HEK293T (cell line): ENCODE data around the gene BICD1.

Experiments
- CTCF ChIA-PET: fragments of 350-600 bp; formaldehyde crosslinking; extraction: SDS; loops from one replicate; lab custom pipeline; 2021; ENCODE audit warnings: antibody characterized with exemption, inconsistent platforms; lab: Yijun Ruan, JAX
- POLR2A ChIA-PET: fragments of 350-600 bp; formaldehyde crosslinking; extraction: SDS; loops from one replicate; lab custom pipeline; 2020; ENCODE audit warnings: antibody characterized with exemption, inconsistent platforms; lab: Yijun Ruan, JAX
- DNase-seq: peaks from one replicate; pipeline ENCODE4 v3.0.0; 2012; ENCODE audit warnings: mixed read lengths; ENCODE audit errors: extremely low spot score
- ARNT ChIP-seq: fragments of 450-650 bp; IDR thresholded peaks from 2 replicates; pipeline ENCODE4 v1.6.1; 2017; ENCODE audit warnings: mild to moderate bottlenecking
- BHLHE40 ChIP-seq: fragments of 450-650 bp; IDR thresholded peaks from 2 replicates; pipeline ENCODE4 v1.6.1; 2016; ENCODE audit warnings: mild to moderate bottlenecking, moderate library complexity, borderline replicate concordance
- CTBP1 ChIP-seq: fragments of 450-650 bp; IDR thresholded peaks from 2 replicates; pipeline ENCODE4 v1.6.1; 2016; ENCODE audit warnings: borderline replicate concordance
- ELF4 ChIP-seq: fragments of 450-650 bp; IDR thresholded peaks from 2 replicates; pipeline ENCODE4 v1.6.1; 2017; ENCODE audit warnings: antibody characterized with exemption
- FOXA1 ChIP-seq: fragments of 450-650 bp; IDR thresholded peaks from 2 replicates; pipeline ENCODE4 v1.6.1; 2016; ENCODE audit warnings: mild to moderate bottlenecking
- FOXK2 ChIP-seq: fragments of 450-650 bp; IDR thresholded peaks from 2 replicates; pipeline ENCODE4 v1.6.1; 2016; ENCODE audit warnings: mild to moderate bottlenecking
- FOXM1 ChIP-seq: fragments of 450-650 bp; IDR thresholded peaks from 2 replicates; pipeline ENCODE4 v1.6.1; 2017; ENCODE audit warnings: mild to moderate bottlenecking, borderline replicate concordance
- HDGF ChIP-seq: fragments of 450-650 bp; IDR thresholded peaks from 2 replicates; pipeline ENCODE4 v1.6.1; 2017; ENCODE audit warnings: antibody characterized with exemption, borderline replicate concordance
- L3MBTL2 ChIP-seq: fragments of 450-650 bp; conservative IDR thresholded peaks from 2 replicates; pipeline ENCODE4 v1.6.1; 2016; ENCODE audit warnings: mild to moderate bottlenecking
- LEF1 ChIP-seq: fragments of 450-650 bp; IDR thresholded peaks from 2 replicates; pipeline ENCODE4 v1.6.1; 2017; ENCODE audit warnings: mild to moderate bottlenecking, borderline replicate concordance
- NFRKB ChIP-seq: fragments of 450-650 bp; IDR thresholded peaks from 2 replicates; pipeline ENCODE4 v1.6.1; 2016; ENCODE audit warnings: mild to moderate bottlenecking, moderate library complexity
- SP1 ChIP-seq: fragments of 450-650 bp; IDR thresholded peaks from 2 replicates; pipeline ENCODE4 v1.6.1; 2017
- SUZ12 ChIP-seq: fragments of 450-650 bp; IDR thresholded peaks from 2 replicates; pipeline ENCODE4 v1.6.1; 2016; ENCODE audit warnings: mild to moderate bottlenecking
- TARDBP ChIP-seq: fragments of 450-650 bp; IDR thresholded peaks from 2 replicates; pipeline ENCODE4 v1.6.1; 2016
- ZNF384 ChIP-seq: fragments of 450-650 bp; IDR thresholded peaks from 2 replicates; pipeline ENCODE4 v1.6.1; 2016
- TF ChIP-seq, protein P1 (sequence below): fragments of 450-650 bp; IDR thresholded peaks from 2 replicates; pipeline ENCODE4 v1.6.1; 2016

BICD1 gene

DNA sequence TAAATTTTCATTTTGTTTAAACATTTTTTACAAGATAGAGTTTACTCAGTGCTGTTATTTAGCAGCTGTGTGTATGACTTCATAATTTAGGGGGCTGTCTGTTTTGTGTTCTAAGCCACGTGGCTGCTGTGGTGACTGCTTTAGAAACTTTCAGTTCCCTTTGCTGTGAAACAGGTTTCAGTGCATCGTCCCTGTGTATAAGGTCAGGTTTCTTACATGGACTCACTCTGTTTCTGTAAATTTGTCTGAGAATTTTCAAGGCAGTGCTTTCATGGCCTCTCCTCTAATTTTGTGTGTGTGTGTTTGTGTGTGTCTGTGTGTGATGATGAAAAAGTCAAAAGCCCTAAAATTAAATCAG lies 32.4 kb downstream of the BICD1 start:
- POLR2A ChIA-PET: no interaction called here
- TF ChIP-seq HDGF (no peak), BHLHE40 (no peak), SUZ12 (no peak), LEF1 (no peak), FOXA1 (no peak), TARDBP (no peak), NFRKB (no peak), L3MBTL2 (no peak), FOXM1 (no peak), ELF4 (no peak), ZNF384 (no peak), ARNT (no peak), FOXK2 (no peak), CTBP1 (no peak), SP1 (no peak)
- TF ChIP-seq, protein P1, sequence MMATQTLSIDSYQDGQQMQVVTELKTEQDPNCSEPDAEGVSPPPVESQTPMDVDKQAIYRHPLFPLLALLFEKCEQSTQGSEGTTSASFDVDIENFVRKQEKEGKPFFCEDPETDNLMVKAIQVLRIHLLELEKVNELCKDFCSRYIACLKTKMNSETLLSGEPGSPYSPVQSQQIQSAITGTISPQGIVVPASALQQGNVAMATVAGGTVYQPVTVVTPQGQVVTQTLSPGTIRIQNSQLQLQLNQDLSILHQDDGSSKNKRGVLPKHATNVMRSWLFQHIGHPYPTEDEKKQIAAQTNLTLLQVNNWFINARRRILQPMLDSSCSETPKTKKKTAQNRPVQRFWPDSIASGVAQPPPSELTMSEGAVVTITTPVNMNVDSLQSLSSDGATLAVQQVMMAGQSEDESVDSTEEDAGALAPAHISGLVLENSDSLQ: no peak
- DNase-seq: no peak
- CTCF ChIA-PET: no interaction called here

DNA sequence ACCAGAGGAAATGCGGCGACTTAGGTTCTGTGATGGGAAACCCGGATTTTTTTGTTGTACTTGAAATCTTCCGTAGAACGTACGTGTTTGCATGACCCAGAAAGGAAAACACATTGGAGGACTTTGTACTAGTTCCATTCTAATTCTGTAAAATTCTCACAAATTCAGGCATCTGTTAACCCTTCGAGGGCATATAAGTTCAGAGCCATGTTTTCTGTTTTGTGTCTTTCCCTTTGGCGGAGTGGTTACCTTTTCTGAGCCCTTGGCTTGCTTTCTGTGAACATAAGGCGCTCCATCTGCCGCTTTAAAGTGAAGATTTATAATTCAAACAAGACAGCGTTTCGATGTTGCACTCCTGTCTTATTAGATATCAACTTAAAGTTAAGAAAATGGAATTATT lies 34.2 kb downstream of the BICD1 start:
- POLR2A ChIA-PET: no interaction called here
- CTCF ChIA-PET: interaction anchor here (0.6 to 0.7 kb wide), 2 partner anchors 13 to 56 kb away, joined by 3 to 5 read pairs; no protein-coding TSS in a partner anchor
- DNase-seq: no peak
- TF ChIP-seq TARDBP: no peak
- TF ChIP-seq, protein P1: no peak
- no peak for TF ChIP-seq BHLHE40
- TF ChIP-seq FOXM1: no peak
- TF ChIP-seq ZNF384: no peak
- no peak for TF ChIP-seq FOXA1
- TF ChIP-seq NFRKB: no peak
- no peak for TF ChIP-seq SUZ12
- TF ChIP-seq CTBP1: no peak

DNA sequence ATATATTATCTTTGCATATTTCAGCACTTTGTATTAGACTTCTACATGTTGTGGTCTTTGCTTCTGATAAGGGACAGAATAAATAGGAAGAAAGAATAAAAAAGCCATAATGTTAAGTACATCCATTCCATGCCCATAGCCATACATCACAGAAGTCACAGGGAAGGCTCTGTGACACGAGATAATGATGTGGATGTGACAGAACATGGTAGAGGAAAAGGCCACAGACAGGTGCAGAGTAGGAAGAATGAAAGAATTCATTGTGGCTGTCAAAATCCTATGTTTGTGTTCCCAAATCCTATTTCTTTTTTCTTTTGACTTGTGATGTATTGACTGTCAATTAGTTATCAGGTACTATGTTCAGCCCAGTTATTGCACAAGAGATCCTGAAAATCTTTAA lies 38.4 kb downstream of the BICD1 start:
- DNase-seq: no peak
- ChIA-PET CTCF (no interaction called here), POLR2A (no interaction called here)
- TF ChIP-seq ELF4 (no peak), ARNT (no peak), NFRKB (no peak), FOXK2 (no peak), TARDBP (no peak), L3MBTL2 (no peak), LEF1 (no peak), CTBP1 (no peak), ZNF384 (no peak), HDGF (no peak)
- TF ChIP-seq, protein P1: no peak

DNA sequence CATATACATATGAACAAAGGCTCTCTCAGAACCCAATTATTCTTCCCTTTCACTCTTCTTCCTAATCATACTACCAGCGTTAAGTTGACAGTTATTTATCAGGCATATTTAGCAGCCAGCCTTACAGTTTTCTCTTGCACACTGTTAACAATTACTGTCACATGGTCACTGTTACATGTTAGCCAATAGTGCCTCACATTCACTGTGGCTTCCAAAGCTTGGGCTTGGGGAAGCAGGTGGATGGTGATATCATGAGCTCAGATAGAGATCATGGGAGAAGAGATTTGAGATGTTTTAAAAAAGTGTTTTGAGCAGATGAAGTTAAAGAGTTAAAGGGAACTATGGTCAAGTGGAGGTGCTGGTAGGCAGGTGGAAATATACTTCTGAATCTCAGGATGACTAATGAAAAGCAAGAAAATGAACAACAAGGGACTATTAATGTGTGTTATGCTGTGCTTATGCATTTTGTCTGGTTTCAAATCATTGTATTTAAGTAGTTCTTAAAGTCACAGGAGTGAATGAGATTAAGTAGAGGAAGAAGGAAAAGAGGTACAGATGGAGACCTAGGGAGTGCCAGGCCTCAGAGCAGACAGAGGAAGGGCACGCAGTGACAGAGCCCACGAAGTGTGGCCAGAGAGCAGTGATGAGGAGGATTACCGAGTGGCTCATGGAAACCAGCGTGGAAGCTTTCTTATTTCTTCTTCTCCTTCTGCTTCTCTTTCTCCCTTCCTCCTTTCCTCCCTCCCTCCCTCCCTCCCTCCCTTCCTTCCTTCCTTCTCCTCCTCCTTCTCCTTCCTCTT lies 39.6 kb downstream of the BICD1 start:
- CTCF ChIA-PET: no interaction called here
- TF ChIP-seq SUZ12 (no peak), ARNT (no peak), FOXM1 (no peak), ZNF384 (no peak), FOXK2 (no peak)
- POLR2A ChIA-PET: no interaction called here
- no peak for DNase-seq

DNA sequence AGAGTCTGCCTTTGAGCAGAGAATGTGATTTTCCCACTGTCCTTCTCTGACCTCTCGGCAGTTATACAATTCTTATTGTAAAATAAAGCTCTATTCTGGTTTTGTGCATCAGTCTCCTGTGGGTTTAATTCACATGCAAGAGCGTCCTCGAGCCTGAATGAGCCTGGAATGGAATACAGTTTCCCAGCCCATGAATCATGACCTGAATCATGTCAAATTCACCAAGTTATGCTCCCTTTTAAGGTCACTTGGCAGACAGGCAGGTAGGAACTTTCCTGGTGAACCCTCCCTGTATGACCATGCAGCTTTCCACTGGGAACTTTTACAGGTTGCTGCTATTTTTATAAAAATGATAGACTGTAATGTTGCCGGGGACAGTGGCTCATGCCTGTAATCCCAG lies 41.7 kb downstream of the BICD1 start:
- ChIA-PET CTCF (no interaction called here), POLR2A (no interaction called here)
- no peak for DNase-seq
- no peak for TF ChIP-seq NFRKB
- no peak for TF ChIP-seq SP1
- TF ChIP-seq LEF1: no peak
- TF ChIP-seq BHLHE40: no peak
- TF ChIP-seq ARNT: no peak
- no peak for TF ChIP-seq ELF4
- no peak for TF ChIP-seq FOXA1
- no peak for TF ChIP-seq TARDBP
- no peak for TF ChIP-seq ZNF384
- no peak for TF ChIP-seq L3MBTL2
- TF ChIP-seq FOXK2: no peak
- TF ChIP-seq HDGF: no peak
- TF ChIP-seq CTBP1: no peak

DNA sequence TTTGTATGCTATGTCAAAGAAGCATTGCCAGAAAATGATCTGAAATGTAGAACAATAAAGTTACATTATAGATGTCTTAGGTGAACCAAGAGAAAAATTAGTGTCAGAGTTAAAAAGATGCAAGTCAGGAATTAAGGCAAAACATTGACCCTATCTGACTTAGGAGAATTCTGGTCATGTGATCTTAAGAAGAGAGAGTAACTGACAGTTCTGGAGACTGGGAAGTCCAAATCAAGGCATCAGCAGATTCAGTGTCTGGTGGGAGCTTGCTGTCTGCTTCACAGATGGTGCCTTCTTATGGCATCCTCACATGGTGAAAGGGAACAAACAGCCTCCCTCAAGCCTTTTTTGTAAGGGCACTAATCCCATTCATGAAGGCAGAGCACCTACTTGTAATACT lies 42.8 kb downstream of the BICD1 start:
- no peak for DNase-seq
- CTCF ChIA-PET: no interaction called here
- TF ChIP-seq ARNT (no peak), SUZ12 (no peak), L3MBTL2 (no peak), ZNF384 (no peak), HDGF (no peak), FOXA1 (no peak), NFRKB (no peak), FOXM1 (no peak), CTBP1 (no peak), BHLHE40 (no peak), ELF4 (no peak), TARDBP (no peak), SP1 (no peak), LEF1 (no peak), FOXK2 (no peak)
- TF ChIP-seq, protein P1: no peak
- POLR2A ChIA-PET: no interaction called here
